IMR-90 (cell line): Measurements from ENCODE around the gene RAPGEF5. TPM values are rescaled to one million over a fixed set of nuclear protein-coding genes. Genes with fewer than 3 reads are reported as not detected.

Source experiments
- ATAC-seq: fragments of 200-7000 bp; cut with Tn5 transposase; 2 replicates; pipeline ENCODE4 v1.9.1; 2020; ENCODE audit warnings: low read depth, mild to moderate bottlenecking, moderate library complexity
- BruUV-seq: library from RNA; stranded (reverse); fragments of 400-500 nt; replicated peaks from 2 replicates; lab custom pipeline; 2021; lab: Mats Ljungman, UMichigan
- CTCF ChIA-PET: fragments of 300-600 bp; formaldehyde crosslinking; extraction: SDS; loops from one replicate; lab custom pipeline; 2021; ENCODE audit warnings: antibody characterized with exemption; lab: Yijun Ruan, JAX
- POLR2A ChIA-PET: fragments of 300-600 bp; sonication (Branson Sonifier 250); formaldehyde crosslinking; loops from one replicate; lab custom pipeline; 2022; ENCODE audit warnings: antibody characterized with exemption; ENCODE audit not compliant: unreplicated experiment; lab: Charles Lee
- DNase-seq: peaks from one replicate; pipeline ENCODE4 v3.0.0; 2013
- H2AFZ ChIP-seq: replicated peaks from 2 replicates; pipeline ENCODE3; 2013; ENCODE audit warnings: low read length, mild to moderate bottlenecking; ENCODE audit not compliant: poor library complexity
- H2AK5ac ChIP-seq: 2 replicates; pipeline ENCODE4 v1.6.1; 2013; ENCODE audit warnings: low read depth, low read length, inconsistent platforms
- H2AK9ac ChIP-seq: replicated peaks from 2 replicates; pipeline ENCODE3; 2013; ENCODE audit warnings: mild to moderate bottlenecking, low read depth, low read length, moderate library complexity; ENCODE audit not compliant: poor library complexity
- H2BK120ac ChIP-seq: 2 replicates; pipeline ENCODE4 v1.6.1; 2013; ENCODE audit warnings: low read depth, low read length, inconsistent platforms
- H2BK15ac ChIP-seq: 3 replicates; pipeline ENCODE4 v1.6.1; 2013; ENCODE audit warnings: low read depth, low read length, inconsistent platforms
- H2BK20ac ChIP-seq: 2 replicates; pipeline ENCODE4 v1.6.1; 2013; ENCODE audit warnings: low read depth, mild to moderate bottlenecking, inconsistent platforms, low read length, moderate library complexity
- H2BK5ac ChIP-seq: 2 replicates; pipeline ENCODE4 v1.6.1; 2013; ENCODE audit warnings: mild to moderate bottlenecking, low read depth, low read length, inconsistent platforms; ENCODE audit not compliant: poor library complexity, severe bottlenecking
- H3K14ac ChIP-seq: replicated peaks from 2 replicates; pipeline ENCODE4 v1.6.1; 2013; ENCODE audit warnings: low read depth, low read length, inconsistent platforms
- H3K18ac ChIP-seq: 2 replicates; pipeline ENCODE4 v1.6.1; 2013; ENCODE audit warnings: low read depth, low read length, control low read depth
- H3K23ac ChIP-seq: 2 replicates; pipeline ENCODE4 v1.6.1; 2013; ENCODE audit warnings: low read depth, low read length, inconsistent platforms
- H3K27ac ChIP-seq: 2 replicates; pipeline ENCODE4 v1.5.1; 2013; ENCODE audit warnings: mild to moderate bottlenecking, control low read depth, low read length; ENCODE audit not compliant: insufficient read depth
- H3K27me3 ChIP-seq: 2 replicates; pipeline ENCODE4 v1.6.1; 2013; ENCODE audit warnings: low read length; ENCODE audit not compliant: control insufficient read depth, insufficient read depth
- H3K36me3 ChIP-seq: 2 replicates; pipeline ENCODE4 v1.6.1; 2013; ENCODE audit warnings: low read length, mixed read lengths; ENCODE audit not compliant: control insufficient read depth, insufficient read depth
- H3K4ac ChIP-seq: 2 replicates; pipeline ENCODE4 v1.6.1; 2013; ENCODE audit warnings: low read depth, low read length, inconsistent platforms
- H3K4me1 ChIP-seq: 2 replicates; pipeline ENCODE4 v1.6.1; 2013; ENCODE audit warnings: low read length, mixed read lengths; ENCODE audit not compliant: control insufficient read depth, insufficient read depth
- H3K4me2 ChIP-seq: 2 replicates; pipeline ENCODE4 v1.6.1; 2013; ENCODE audit warnings: low read depth, mild to moderate bottlenecking, control low read depth, low read length, moderate library complexity
- H3K4me3 ChIP-seq: 2 replicates; pipeline ENCODE4 v1.5.1; 2013; ENCODE audit warnings: low read depth, mild to moderate bottlenecking, control low read depth, low read length, moderate library complexity; ENCODE audit not compliant: insufficient read depth
- H3K56ac ChIP-seq: 2 replicates; pipeline ENCODE4 v1.6.1; 2013; ENCODE audit warnings: low read length, inconsistent platforms; ENCODE audit not compliant: insufficient read depth; ENCODE audit errors: extremely low read depth
- H3K79me1 ChIP-seq, 2 experiments: 2 replicates each; pipeline ENCODE4 v1.6.1; 2013; ENCODE audit warnings: low read length in 2 of 2, inconsistent platforms in 1 of 2, low read depth in 1 of 2
- H3K9ac ChIP-seq: 2 replicates; pipeline ENCODE4 v1.6.1; 2013; ENCODE audit warnings: low read depth, low read length, control low read depth
- H3K9me1 ChIP-seq: 2 replicates; pipeline ENCODE4 v1.6.1; 2013; ENCODE audit warnings: low read length, inconsistent platforms; ENCODE audit not compliant: insufficient read depth
- H3K9me3 ChIP-seq: 2 replicates; pipeline ENCODE4 v1.6.1; 2013; ENCODE audit warnings: low read length; ENCODE audit not compliant: control insufficient read depth, insufficient read depth
- H4K20me1 ChIP-seq: 2 replicates; pipeline ENCODE4 v1.6.1; 2013; ENCODE audit warnings: low read length, inconsistent platforms; ENCODE audit not compliant: insufficient read depth
- H4K5ac ChIP-seq: 2 replicates; pipeline ENCODE4 v1.6.1; 2013; ENCODE audit warnings: mild to moderate bottlenecking, low read depth, low read length, control low read depth
- H4K8ac ChIP-seq, 2 experiments: 2 replicates each; pipeline ENCODE4 v1.6.1; 2013; ENCODE audit warnings: low read depth in 2 of 2, low read length in 2 of 2, control low read depth in 1 of 2, inconsistent platforms in 1 of 2
- H4K91ac ChIP-seq: 2 replicates; pipeline ENCODE4 v1.6.1; 2013; ENCODE audit warnings: low read depth, low read length, inconsistent platforms; ENCODE audit not compliant: insufficient read depth
- BHLHE40 ChIP-seq: fragments of 150-350 bp; IDR thresholded peaks from 2 replicates; pipeline ENCODE4 v1.6.1; 2016; ENCODE audit warnings: mild to moderate bottlenecking, low read depth, low read length
- MAFK ChIP-seq: IDR thresholded peaks from 2 replicates; pipeline ENCODE4 v1.6.1; 2012; ENCODE audit warnings: low read depth, low read length, improper control_type of control experiment
- MAZ ChIP-seq: IDR thresholded peaks from 2 replicates; pipeline ENCODE4 v1.6.1; 2012; ENCODE audit warnings: low read depth, mild to moderate bottlenecking, low read length, improper control_type of control experiment, moderate library complexity, borderline replicate concordance
- RAD21 ChIP-seq: IDR thresholded peaks from 2 replicates; pipeline ENCODE4 v1.6.1; 2012; ENCODE audit warnings: low read length, improper control_type of control experiment
- RFX5 ChIP-seq: IDR thresholded peaks from 2 replicates; pipeline ENCODE4 v1.8.0; 2012; ENCODE audit warnings: low read depth, mild to moderate bottlenecking, low read length, moderate library complexity
- SMC3 ChIP-seq: fragments of 150-350 bp; IDR thresholded peaks from 2 replicates; pipeline ENCODE4 v1.6.1; 2016; ENCODE audit warnings: low read depth, mild to moderate bottlenecking, antibody characterized with exemption, low read length, moderate library complexity
- WGBS, 2 experiments: methylation state at CpG; one replicate each; pipeline versions ENCODE4 v1.1.5 to v1.1.7; 2013; ENCODE audit warnings: missing lambda C conversion rate in 2 of 2; ENCODE audit not compliant: insufficient read length in 1 of 2; ENCODE audit errors: extremely low coverage in 2 of 2; 5-methylcytosine and 5-hydroxymethylcytosine counted together
- dilution Hi-C: fragments of 300-500 bp; cut with HindIII; formaldehyde crosslinking; loops from one replicate; pipeline ENCODE4 v1.14.3; 2018; ENCODE audit warnings: low sequenced_read_pairs; ENCODE audit not compliant: unreplicated experiment
- in situ Hi-C: fragments of 300-500 bp; cut with MboI; formaldehyde crosslinking; loops from 3 replicates; pipeline ENCODE4 v1.14.3; 2019; ENCODE audit warnings: low sequenced_read_pairs, inconsistent platforms, mixed read lengths
- intact Hi-C: fragments of 100-400 bp; cut with micrococcal nuclease; formaldehyde crosslinking; loops from 2 replicates; pipeline ENCODE4 v1.10.0; 2022
- polyA plus RNA-seq, 3 experiments: library from polyadenylated mRNA; depleted of rRNA; stranded (reverse); fragments of >200 nt; gene quantifications; 2 replicates each; pipeline ENCODE4 v1.2.3, GENCODE V29; 2012; ENCODE audit warnings: low replicate concordance in 1 of 3
- total RNA-seq: library from RNA; depleted of rRNA; stranded (reverse); fragments of >200 nt; gene quantifications from 2 replicates; pipeline ENCODE4 v1.2.3, GENCODE V29; 2012
- TF ChIP-seq, protein P1 (sequence below): fragments of 150-350 bp; IDR thresholded peaks from 2 replicates; pipeline ENCODE4 v1.6.1; 2017; ENCODE audit warnings: mild to moderate bottlenecking, antibody characterized with exemption, low read length, low read depth
- TF ChIP-seq, protein P2 (sequence below): conservative IDR thresholded peaks from 2 replicates; pipeline ENCODE4 v1.5.1; 2012; ENCODE audit warnings: mild to moderate bottlenecking, low read depth, low read length, improper control_type of control experiment

Gene RAPGEF5
- total and polyA plus RNA-seq, 2 of the 4 experiments (the other 2 are of a cell fraction) = 0.05 to 0.18 TPM

DNA sequence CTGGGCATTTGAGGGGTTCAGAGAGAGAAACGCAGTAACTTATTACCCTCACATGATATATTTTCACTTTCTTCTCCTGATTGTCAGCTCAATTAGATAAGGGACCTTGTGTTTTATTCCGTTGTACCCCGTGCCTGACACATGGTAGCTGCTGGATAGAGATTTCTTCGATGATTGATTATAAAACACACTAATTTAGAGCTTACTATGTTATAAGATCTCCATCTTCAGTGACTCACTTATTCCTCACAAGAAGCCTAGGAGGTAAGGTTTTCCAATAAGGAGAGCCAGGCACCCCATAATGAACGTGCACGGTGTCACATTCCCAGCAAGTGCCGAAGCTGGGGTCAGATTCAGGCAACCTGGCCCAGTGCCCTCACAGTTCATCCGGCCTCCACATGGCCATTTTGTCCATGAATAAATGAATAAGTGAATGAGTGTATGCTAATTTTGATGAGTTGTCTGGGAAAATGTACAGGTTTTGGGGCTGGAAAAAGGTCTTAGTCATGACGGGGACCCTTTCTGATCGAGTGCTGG is 273.2 kb downstream of the RAPGEF5 start (continued):
- no peak for TF ChIP-seq RFX5

DNA sequence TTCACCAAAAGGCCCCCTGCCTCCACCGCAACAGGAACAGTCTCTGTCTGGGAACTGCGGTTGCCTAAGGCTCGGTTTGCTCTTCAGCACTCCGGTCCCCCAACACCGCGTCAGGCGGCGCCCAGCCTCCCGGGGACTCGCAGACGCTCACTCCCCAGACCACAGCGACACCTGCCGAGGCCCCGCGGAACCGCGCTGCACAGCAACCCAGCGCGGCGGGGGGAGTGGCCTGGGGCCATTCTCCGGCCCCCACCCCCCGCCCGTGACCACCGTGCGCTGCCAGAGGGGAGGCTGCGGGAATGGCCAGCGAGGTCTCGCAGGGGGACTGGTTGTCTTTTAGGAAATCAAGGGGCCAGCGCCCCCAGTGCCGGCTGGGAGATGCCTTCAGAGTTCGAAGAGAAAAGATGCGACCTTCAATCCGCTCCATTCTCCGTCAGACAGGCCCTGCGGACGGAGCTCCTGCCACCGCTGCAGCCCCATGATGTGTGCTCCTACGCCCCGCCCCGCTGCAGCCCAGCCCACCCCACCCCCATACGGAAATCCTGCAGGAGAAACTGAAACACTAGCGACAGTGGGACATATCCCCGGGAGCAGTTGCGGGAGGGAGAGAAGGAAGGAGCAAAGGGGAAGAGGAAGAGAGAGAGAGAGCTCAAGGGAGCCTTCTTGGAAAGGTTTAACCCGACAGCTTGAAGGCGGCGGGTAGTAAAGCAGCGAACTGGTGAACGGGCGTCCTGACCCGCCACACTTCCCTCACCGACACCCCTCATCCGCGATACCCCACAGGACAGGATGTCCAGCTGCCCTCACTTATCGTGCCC is 273.9 kb downstream of the RAPGEF5 start:
- Histone ChIP-seq H3K23ac (no peak overlapping the region), H2BK15ac (no peak overlapping the region), H2BK20ac (no peak overlapping the region), H3K56ac (0 out of 2 replicates have a peak overlapping the region, but pooled peaks have one; percentile 52), H3K4ac (0 out of 2 replicates have a peak overlapping the region, but pooled peaks have one; percentile 40), H4K8ac (peak overlapping the region; percentile 32 to 69), H4K91ac (peak overlapping the region; percentile 58), H2BK120ac (peak overlapping the region; percentile 38; the same call in 1 of the 2 replicates), H3K79me1 (no peaks in the 10 kb centered on the region), H3K9me1 (no peaks in the 10 kb centered on the region), H3K4me2 (peak overlapping the region; percentile 94), H2AFZ (peak overlapping the region; percentile 96), H4K20me1 (no peaks in the 10 kb centered on the region), H3K4me3 (peak overlapping the region; percentile 70), H3K36me3 (no peaks in the 10 kb centered on the region), H3K18ac (0 out of 2 replicates have a peak overlapping the region, but pooled peaks have one; percentile 25), H3K27me3 (peaks cover 2% of the 10 kb centered on the region; the same call in 1 of the 2 replicates), H3K9me3 (no peaks in the 10 kb centered on the region), H4K5ac (peak overlapping the region; percentile 43), H2AK5ac (no peak overlapping the region), H2AK9ac (peak overlapping the region; percentile 74), H3K14ac (peak overlapping the region; percentile 41; the same call in 1 of the 2 replicates), H3K4me1 (no peaks in the 10 kb centered on the region), H3K27ac (peak overlapping the region; percentile 1), H3K9ac (peak overlapping the region; percentile 67), H2BK5ac (no peak overlapping the region)
- WGBS, 2 experiments = 1% methylated on average over 16 of the region's 55 CpGs; no CpG with 5 or more reads in 1 of the 2 experiments
- intact Hi-C loops = loop anchor here (1.0 to 5.0 kb wide), 5 partner anchors 576 to 1306 kb away; partner anchors contain the start of gene SP4
- no TSS peak for BruUV-seq
- TF ChIP-seq MAZ (peak; percentile 90), MAFK (no peak), BHLHE40 (peak; percentile 45; the same call in 1 of the 2 replicates), SMC3 (peak; percentile 43), RAD21 (peak; percentile 76)
- TF ChIP-seq, protein P1, sequence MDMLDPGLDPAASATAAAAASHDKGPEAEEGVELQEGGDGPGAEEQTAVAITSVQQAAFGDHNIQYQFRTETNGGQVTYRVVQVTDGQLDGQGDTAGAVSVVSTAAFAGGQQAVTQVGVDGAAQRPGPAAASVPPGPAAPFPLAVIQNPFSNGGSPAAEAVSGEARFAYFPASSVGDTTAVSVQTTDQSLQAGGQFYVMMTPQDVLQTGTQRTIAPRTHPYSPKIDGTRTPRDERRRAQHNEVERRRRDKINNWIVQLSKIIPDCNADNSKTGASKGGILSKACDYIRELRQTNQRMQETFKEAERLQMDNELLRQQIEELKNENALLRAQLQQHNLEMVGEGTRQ = no peak
- TF ChIP-seq, protein P2, sequence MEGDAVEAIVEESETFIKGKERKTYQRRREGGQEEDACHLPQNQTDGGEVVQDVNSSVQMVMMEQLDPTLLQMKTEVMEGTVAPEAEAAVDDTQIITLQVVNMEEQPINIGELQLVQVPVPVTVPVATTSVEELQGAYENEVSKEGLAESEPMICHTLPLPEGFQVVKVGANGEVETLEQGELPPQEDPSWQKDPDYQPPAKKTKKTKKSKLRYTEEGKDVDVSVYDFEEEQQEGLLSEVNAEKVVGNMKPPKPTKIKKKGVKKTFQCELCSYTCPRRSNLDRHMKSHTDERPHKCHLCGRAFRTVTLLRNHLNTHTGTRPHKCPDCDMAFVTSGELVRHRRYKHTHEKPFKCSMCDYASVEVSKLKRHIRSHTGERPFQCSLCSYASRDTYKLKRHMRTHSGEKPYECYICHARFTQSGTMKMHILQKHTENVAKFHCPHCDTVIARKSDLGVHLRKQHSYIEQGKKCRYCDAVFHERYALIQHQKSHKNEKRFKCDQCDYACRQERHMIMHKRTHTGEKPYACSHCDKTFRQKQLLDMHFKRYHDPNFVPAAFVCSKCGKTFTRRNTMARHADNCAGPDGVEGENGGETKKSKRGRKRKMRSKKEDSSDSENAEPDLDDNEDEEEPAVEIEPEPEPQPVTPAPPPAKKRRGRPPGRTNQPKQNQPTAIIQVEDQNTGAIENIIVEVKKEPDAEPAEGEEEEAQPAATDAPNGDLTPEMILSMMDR = peak; percentile 89
- ATAC-seq (peak; percentile 99), DNase-seq (peak; percentile 65)
- POLR2A ChIA-PET = interaction anchor here (0.7 kb wide), 1 partner anchor 740 kb away, joined by 19 read pairs; no protein-coding TSS in a partner anchor
- CTCF ChIA-PET = interaction anchor here (0.6 to 1.9 kb wide), 12 partner anchors 8 to 297 kb away, joined by 3 to 6 read pairs (median 3); no protein-coding TSS in a partner anchor
- in situ Hi-C loops = no loop called here
- dilution Hi-C loops = no loop called here
